AG04450 (cell line): ENCODE results near the gene PARD6G. TPM values are rescaled to one million over a fixed set of nuclear protein-coding genes. Genes with fewer than 3 reads are reported as not detected.

Experiments
- CTCF ChIA-PET: fragments of 300-600, 350-600 bp; formaldehyde crosslinking; extraction: SDS; loops from one replicate; lab custom pipeline; 2022; ENCODE audit warnings: antibody characterized with exemption, inconsistent platforms; lab: Charles Lee
- POLR2A ChIA-PET: fragments of 350-600 bp; formaldehyde crosslinking; extraction: SDS; loops from one replicate; lab custom pipeline; 2021; ENCODE audit warnings: antibody characterized with exemption, inconsistent platforms; lab: Yijun Ruan, JAX
- DNase-seq: peaks from one replicate; pipeline ENCODE4 v3.0.0-alpha.2; 2011; ENCODE audit warnings: low read depth, low spot score
- H3K27ac ChIP-seq: one replicate; pipeline ENCODE4 v1.5.1; 2012; ENCODE audit warnings: low read depth, low read length, control low read depth
- H3K27me3 ChIP-seq: one replicate; pipeline ENCODE4 v1.6.0; 2012; ENCODE audit warnings: low read length; ENCODE audit not compliant: control insufficient read depth, insufficient read depth
- H3K4me3 ChIP-seq: 2 replicates; pipeline ENCODE4 v1.5.1; 2011; ENCODE audit warnings: mild to moderate bottlenecking, low read depth, low read length, control low read depth
- H3K9me3 ChIP-seq: 2 replicates; pipeline ENCODE4 v1.5.1; 2012; ENCODE audit warnings: low read length; ENCODE audit not compliant: control insufficient read depth, insufficient read depth
- polyA plus RNA-seq: library from polyadenylated mRNA; depleted of rRNA; stranded (reverse); fragments of >200 nt; gene quantifications from 2 replicates; pipeline ENCODE4 v1.2.3, GENCODE V29; 2011
- TF ChIP-seq, protein P1 (sequence below): IDR thresholded peaks from 2 replicates; pipeline ENCODE4 v1.5.1; 2011; ENCODE audit warnings: low read depth, low read length, control low read depth, inconsistent platforms

The PARD6G gene
- polyA plus RNA-seq, 1 experiment = 11.2 TPM

GRCh38 chr18:80170395-80171053 lies 76.8 kb downstream of the PARD6G start:
- no peak overlapping the region for H3K27ac ChIP-seq
- TF ChIP-seq, protein P1, sequence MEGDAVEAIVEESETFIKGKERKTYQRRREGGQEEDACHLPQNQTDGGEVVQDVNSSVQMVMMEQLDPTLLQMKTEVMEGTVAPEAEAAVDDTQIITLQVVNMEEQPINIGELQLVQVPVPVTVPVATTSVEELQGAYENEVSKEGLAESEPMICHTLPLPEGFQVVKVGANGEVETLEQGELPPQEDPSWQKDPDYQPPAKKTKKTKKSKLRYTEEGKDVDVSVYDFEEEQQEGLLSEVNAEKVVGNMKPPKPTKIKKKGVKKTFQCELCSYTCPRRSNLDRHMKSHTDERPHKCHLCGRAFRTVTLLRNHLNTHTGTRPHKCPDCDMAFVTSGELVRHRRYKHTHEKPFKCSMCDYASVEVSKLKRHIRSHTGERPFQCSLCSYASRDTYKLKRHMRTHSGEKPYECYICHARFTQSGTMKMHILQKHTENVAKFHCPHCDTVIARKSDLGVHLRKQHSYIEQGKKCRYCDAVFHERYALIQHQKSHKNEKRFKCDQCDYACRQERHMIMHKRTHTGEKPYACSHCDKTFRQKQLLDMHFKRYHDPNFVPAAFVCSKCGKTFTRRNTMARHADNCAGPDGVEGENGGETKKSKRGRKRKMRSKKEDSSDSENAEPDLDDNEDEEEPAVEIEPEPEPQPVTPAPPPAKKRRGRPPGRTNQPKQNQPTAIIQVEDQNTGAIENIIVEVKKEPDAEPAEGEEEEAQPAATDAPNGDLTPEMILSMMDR = no peak
- H3K9me3 ChIP-seq = peaks cover 2% of the 10 kb centered on the region
- CTCF ChIA-PET = interaction anchor here (0.7 to 3.3 kb wide), 17 partner anchors 8 to 86 kb away, joined by 3 to 29 read pairs (median 4); partner anchors contain the start of gene PARD6G
- no peaks in the 10 kb centered on the region for H3K27me3 ChIP-seq
- POLR2A ChIA-PET = no interaction called here
- no peak overlapping the region for H3K4me3 ChIP-seq
- no peak for DNase-seq

DNA sequence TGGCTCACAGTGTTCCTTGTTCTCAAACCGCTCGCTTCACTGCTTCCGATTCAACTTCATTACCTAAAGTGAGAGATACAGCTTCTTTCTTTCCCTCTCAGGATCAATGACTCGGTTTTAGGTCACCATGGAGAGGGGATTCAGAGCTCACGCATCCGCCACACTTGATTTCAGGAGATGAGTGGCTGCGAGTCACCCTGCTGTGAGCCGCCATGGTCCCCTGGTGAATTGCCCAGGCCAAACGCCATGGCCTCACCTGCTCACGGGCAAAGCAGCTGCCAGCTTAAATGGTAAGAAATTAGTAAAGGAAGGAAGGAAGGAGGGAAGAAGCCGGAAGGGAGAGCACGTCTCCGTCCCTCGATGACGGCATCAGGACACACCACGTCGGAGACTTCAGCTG lies 77.7 kb downstream of the PARD6G start:
- H3K27ac ChIP-seq = no peak overlapping the region
- H3K27me3 ChIP-seq = no peaks in the 10 kb centered on the region
- ChIA-PET CTCF (interaction anchor here (1.1 to 3.3 kb wide), 9 partner anchors 11 to 87 kb away, joined by 3 to 29 read pairs (median 5); no protein-coding TSS in a partner anchor), POLR2A (no interaction called here)
- H3K4me3 ChIP-seq = no peak overlapping the region
- TF ChIP-seq, protein P1 = no peak
- DNase-seq = no peak
- H3K9me3 ChIP-seq = peaks cover 6% of the 10 kb centered on the region

GRCh38 chr18:80168982-80169381 lies 78.3 kb downstream of the PARD6G start:
- DNase-seq = no peak
- H3K27ac ChIP-seq = no peak overlapping the region
- ChIA-PET POLR2A (no interaction called here), CTCF (interaction anchor here (0.6 to 3.3 kb wide), 6 partner anchors 10 to 88 kb away, joined by 3 to 29 read pairs (median 5); no protein-coding TSS in a partner anchor)
- H3K9me3 ChIP-seq = peaks cover 13% of the 10 kb centered on the region
- no peaks in the 10 kb centered on the region for H3K27me3 ChIP-seq
- TF ChIP-seq, protein P1 = no peak
- no peak overlapping the region for H3K4me3 ChIP-seq

GRCh38 chr18:80168346-80168745 lies 79.0 kb downstream of the PARD6G start:
- ChIA-PET CTCF (interaction anchor here (0.6 to 2.1 kb wide), 4 partner anchors 9 to 88 kb away, joined by 3 to 7 read pairs (median 4); no protein-coding TSS in a partner anchor), POLR2A (no interaction called here)
- peaks cover 18% of the 10 kb centered on the region for H3K9me3 ChIP-seq
- H3K27ac ChIP-seq = no peak overlapping the region
- H3K27me3 ChIP-seq = no peaks in the 10 kb centered on the region
- no peak overlapping the region for H3K4me3 ChIP-seq
- no peak for DNase-seq
- TF ChIP-seq, protein P1 = no peak

DNA sequence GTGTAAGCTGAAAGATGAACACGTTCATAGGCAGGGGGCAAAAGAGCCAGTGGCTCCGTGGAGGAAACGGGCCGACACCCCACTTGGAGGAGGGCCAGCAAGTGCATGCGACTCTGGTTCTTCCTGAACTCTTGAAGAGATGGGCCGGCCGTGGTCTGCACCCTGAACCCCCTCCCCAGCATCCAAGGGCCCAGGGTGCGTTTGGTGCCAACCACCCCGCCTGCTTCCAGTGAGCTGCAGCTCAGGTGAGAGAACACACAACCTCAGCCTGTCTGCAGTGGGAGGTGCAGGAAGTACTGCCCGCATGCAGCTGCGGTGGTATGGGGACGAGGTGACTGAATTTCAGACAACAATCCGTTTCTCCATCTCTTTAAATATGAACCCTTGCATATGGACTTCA lies 79.4 kb downstream of the PARD6G start:
- Histone ChIP-seq H3K27me3 (no peaks in the 10 kb centered on the region), H3K27ac (no peak overlapping the region), H3K4me3 (no peak overlapping the region), H3K9me3 (peaks cover 23% of the 10 kb centered on the region)
- TF ChIP-seq, protein P1 = no peak
- ChIA-PET POLR2A (no interaction called here), CTCF (interaction anchor here (1.6 to 2.1 kb wide), 2 partner anchors 9 to 11 kb away, joined by 6 to 7 read pairs; no protein-coding TSS in a partner anchor)
- DNase-seq = no peak
